ENCODE results near the gene KCNK3.

The KCNK3 gene

GRCh38 chr2:26692279-26692896, at the start of gene KCNK3:
Gene KCNK3 (plus strand): TSS chr2:26692722. CDS start chr2:26692876, 154 bp downstream.
- TF ChIP-seq GATA1 (IDR thresholded peaks at IDR 0.05; ENCODE audit: low read depth, low read length) (no peak), POLR2A (IDR thresholded peaks at IDR 0.05; ENCODE audit: low read length) (no peak)

GRCh38 chr2:26644188-26644835, 48.2 kb upstream of the KCNK3 start:
- DNase-seq: no peak
- TF ChIP-seq GATA1 (IDR thresholded peaks at IDR 0.05; ENCODE audit: low read depth, low read length) (no peak), POLR2A (IDR thresholded peaks at IDR 0.05; ENCODE audit: low read length) (no peak)

More at GRCh38 chr2:26692279-26692896, at the start of gene KCNK3:
- DNase-seq: peak; percentile 13 to 24

- DNase-seq: no peak
- TF ChIP-seq GATA1 (IDR thresholded peaks at IDR 0.05; ENCODE audit: low read depth, low read length): no peak
These were observed 46.8 kb upstream of the KCNK3 start for GRCh38 chr2:26645762-26646161.

GRCh38 chr2:26646986-26647672, 45.4 kb upstream of the KCNK3 start:
- no peak for DNase-seq
- TF ChIP-seq POLR2A (IDR thresholded peaks at IDR 0.05; ENCODE audit: low read length) (no peak), GATA1 (IDR thresholded peaks at IDR 0.05; ENCODE audit: low read depth, low read length) (no peak)

- DNase-seq: no peak
- TF ChIP-seq POLR2A (IDR thresholded peaks at IDR 0.05; ENCODE audit: low read length) (no peak), GATA1 (IDR thresholded peaks at IDR 0.05; ENCODE audit: low read depth, low read length) (no peak)
These were observed 44.5 kb upstream of the KCNK3 start for GRCh38 chr2:26647981-26648380.

GRCh38 chr2:26648516-26648915, 44.0 kb upstream of the KCNK3 start:
- no peak for DNase-seq
- TF ChIP-seq POLR2A (IDR thresholded peaks at IDR 0.05; ENCODE audit: low read length): no peak
- TF ChIP-seq GATA1 (IDR thresholded peaks at IDR 0.05; ENCODE audit: low read depth, low read length): no peak

- TF ChIP-seq GATA1 (IDR thresholded peaks at IDR 0.05; ENCODE audit: low read depth, low read length) (no peak), POLR2A (IDR thresholded peaks at IDR 0.05; ENCODE audit: low read length) (no peak)
- DNase-seq: no peak
These were observed 43.2 kb upstream of the KCNK3 start for GRCh38 chr2:26649322-26649721.

- no peak for TF ChIP-seq POLR2A (IDR thresholded peaks at IDR 0.05; ENCODE audit: low read length)
- TF ChIP-seq GATA1 (IDR thresholded peaks at IDR 0.05; ENCODE audit: low read depth, low read length): no peak
These were observed 42.4 kb upstream of the KCNK3 start for GRCh38 chr2:26649992-26650712.

GRCh38 chr2:26650713-26651469, 41.6 kb upstream of the KCNK3 start:
- no peak for DNase-seq
- TF ChIP-seq POLR2A (IDR thresholded peaks at IDR 0.05; ENCODE audit: low read length) (no peak), GATA1 (IDR thresholded peaks at IDR 0.05; ENCODE audit: low read depth, low read length) (no peak)

More at GRCh38 chr2:26649992-26650712, 42.4 kb upstream of the KCNK3 start:
- no peak for DNase-seq

- DNase-seq: no peak
- no peak for TF ChIP-seq POLR2A (IDR thresholded peaks at IDR 0.05; ENCODE audit: low read length)
- no peak for TF ChIP-seq GATA1 (IDR thresholded peaks at IDR 0.05; ENCODE audit: low read depth, low read length)
These were observed 41.1 kb upstream of the KCNK3 start for GRCh38 chr2:26651470-26651771.

GRCh38 chr2:26651799-26652198, 40.7 kb upstream of the KCNK3 start:
- DNase-seq: no peak
- TF ChIP-seq POLR2A (IDR thresholded peaks at IDR 0.05; ENCODE audit: low read length): no peak
- TF ChIP-seq GATA1 (IDR thresholded peaks at IDR 0.05; ENCODE audit: low read depth, low read length): no peak

- no peak for DNase-seq
- TF ChIP-seq GATA1 (IDR thresholded peaks at IDR 0.05; ENCODE audit: low read depth, low read length) (no peak), POLR2A (IDR thresholded peaks at IDR 0.05; ENCODE audit: low read length) (no peak)
These were observed 40.0 kb upstream of the KCNK3 start for GRCh38 chr2:26652361-26653041.

Measured in erythroblast (primary cell).